ENCODE results near the gene AGTRAP. TPM values are rescaled to one million over a fixed set of nuclear protein-coding genes. Genes with fewer than 3 reads are reported as not detected.

The AGTRAP gene
- total and polyA plus RNA-seq, 9 of the 15 experiments (the other 6 are each of a cell fraction or from before 2014, with no cell fraction given) = 26.8 to 105 (median 57.5) TPM

- TF ChIP-seq SPI1 (IDR thresholded peaks at IDR 0.05; ENCODE audit: borderline replicate concordance, low read depth, low read length) (peak; percentile 53; the same call in 1 of the 2 replicates), U2AF1 (optimal IDR thresholded peaks at IDR 0.05; ENCODE audit: low read depth, low read length) (no peak), HLTF (IDR thresholded peaks at IDR 0.05) (0 out of 2 replicates have a peak, but pooled peaks have one; percentile 21), ID3 (CRISPR knock-in tag; IDR thresholded peaks at IDR 0.05) (no peak), ID3 (tag; IDR thresholded peaks at IDR 0.05) (no peak), U2AF2 (optimal IDR thresholded peaks at IDR 0.05; ENCODE audit: low read depth, low read length) (no peak), AFF1 (IDR thresholded peaks at IDR 0.05; ENCODE audit: low read depth in 1 of 2, partially characterized antibody in 2 of 2) (no peak), PREB (CRISPR knock-in tag; IDR thresholded peaks at IDR 0.05) (no peak), HNRNPK (IDR thresholded peaks at IDR 0.05; ENCODE audit: low read depth, low read length, poor library complexity, severe bottlenecking) (no peak), CBX5 (IDR thresholded peaks at IDR 0.05; ENCODE audit: borderline replicate concordance, low read depth) (no peak), ATF6 (CRISPR knock-in tag; IDR thresholded peaks at IDR 0.05) (no peak), SMARCC2 (IDR thresholded peaks at IDR 0.05; ENCODE audit: low read depth) (no peak), ZNF274 (IDR thresholded peaks at IDR 0.05; ENCODE audit: borderline replicate concordance, low read depth, low read length) (no peak), EWSR1 (IDR thresholded peaks at IDR 0.05; ENCODE audit: borderline replicate concordance, low read depth, partially characterized antibody) (no peak), ZNF551 (CRISPR knock-in tag; IDR thresholded peaks at IDR 0.05) (no peak), NR3C1 (CRISPR knock-in tag; IDR thresholded peaks at IDR 0.05) (no peak), XRCC4 (IDR thresholded peaks at IDR 0.05; ENCODE audit: extremely low read depth, insufficient read depth, insufficient read length) (no peak), ZNF507 (tag; conservative IDR thresholded peaks at IDR 0.05) (no peak), EZH2 (IDR thresholded peaks at IDR 0.05; ENCODE audit: borderline replicate concordance, low read depth, low read length) (no peak), MTA1 (IDR thresholded peaks at IDR 0.05; ENCODE audit: borderline replicate concordance) (no peak), MEIS2 (IDR thresholded peaks at IDR 0.05; ENCODE audit: partially characterized antibody) (no peak)
These were observed 55.2 kb downstream of the AGTRAP start (continued) for GRCh38 chr1:11790880-11791715.
